ENCODE measurements around the gene FTO. TPM values are rescaled to one million over a fixed set of nuclear protein-coding genes. Genes with fewer than 3 reads are reported as not detected.

Gene FTO
- total and polyA plus RNA-seq, 2 of the 13 experiments (the other 11 are each of a cell fraction or from before 2014, with no cell fraction given): 41.6 to 55.8 TPM

GRCh38 chr16:54175552-54176375 lies 471.8 kb downstream of the FTO start (continued):
- TF ChIP-seq ZNF687 (CRISPR knock-in tag; IDR thresholded peaks at IDR 0.05) (no peak), HOMEZ (CRISPR knock-in tag; IDR thresholded peaks at IDR 0.05; ENCODE audit: low read depth) (no peak), NCOA2 (CRISPR knock-in tag; IDR thresholded peaks at IDR 0.05) (peak; percentile 81), RBAK (CRISPR knock-in tag; IDR thresholded peaks at IDR 0.05) (0 out of 2 replicates have a peak, but pooled peaks have one; percentile 3), ZNF503 (CRISPR knock-in tag; IDR thresholded peaks at IDR 0.05) (peak; percentile 13; the same call in 1 of the 2 replicates), TAF15 (IDR thresholded peaks at IDR 0.05; ENCODE audit: low read depth, low read length, poor library complexity, severe bottlenecking) (no peak), TARDBP (CRISPR knock-in tag; IDR thresholded peaks at IDR 0.05) (0 out of 2 replicates have a peak, but pooled peaks have one; percentile 17), SRSF4 (IDR thresholded peaks at IDR 0.05; ENCODE audit: low read depth, low read length, poor library complexity, severe bottlenecking) (no peak), HNF1A (IDR thresholded peaks at IDR 0.05; ENCODE audit: low read depth) (peak; percentile 67), HNF1A (CRISPR knock-in tag; IDR thresholded peaks at IDR 0.05; ENCODE audit: borderline replicate concordance) (no peak), GATAD2A (CRISPR knock-in tag; IDR thresholded peaks at IDR 0.05) (0 out of 2 replicates have a peak, but pooled peaks have one; percentile 10), ZNF280B (CRISPR knock-in tag; IDR thresholded peaks at IDR 0.05; ENCODE audit: borderline replicate concordance) (no peak), TCF7L2 (IDR thresholded peaks at IDR 0.05; ENCODE audit: low read depth, low read length) (peak; percentile 87; the same call in 1 of the 2 replicates), CHD4 (IDR thresholded peaks at IDR 0.05; ENCODE audit: borderline replicate concordance, low read length) (peak; percentile 84; the same call in 1 of the 2 replicates)
